Heart right ventricle (tissue), 16 donors: ENCODE data around the gene ALCAM. TPM values are rescaled to one million over a fixed set of nuclear protein-coding genes. Genes with fewer than 3 reads are reported as not detected.

ENCODE experiments used
- ATAC-seq, 8 donors: fragments of 200-7000 bp; cut with Tn5 transposase; one replicate each; pipeline ENCODE4 v1.9.1; 2020; ENCODE audit warnings: mild to moderate bottlenecking in 8 of 8, moderate library complexity in 8 of 8, moderate number of reproducible peaks in 1 of 8
- DNase-seq, 2 donors: peaks; one replicate each; pipeline ENCODE4 v3.0.0-alpha.2; 2020
- H3K27ac ChIP-seq, 10 donors: fragments of 200-600 bp; sonication (generic) in 2 of 10; one replicate each; pipeline versions ENCODE4 v1.5.0 to v1.8.0; 2020 to 2022; ENCODE audit warnings: mild to moderate bottlenecking in 3 of 10
- H3K27me3 ChIP-seq, 7 donors: fragments of 200-600 bp; one replicate each; pipeline ENCODE4 v1.8.0; 2021 to 2022; ENCODE audit warnings: mild to moderate bottlenecking in 2 of 7
- H3K36me3 ChIP-seq, 9 donors: fragments of 200-600 bp; sonication (generic) in 1 of 9; one replicate each; pipeline versions ENCODE4 v1.5.0 to v1.8.0; 2020 to 2022; ENCODE audit warnings: mild to moderate bottlenecking in 2 of 9
- H3K4me1 ChIP-seq, 9 donors: fragments of 200-600 bp; sonication (generic) in 1 of 9; one replicate each; pipeline versions ENCODE4 v1.5.0 to v1.8.0; 2020 to 2022; ENCODE audit warnings: mild to moderate bottlenecking in 4 of 9
- H3K4me3 ChIP-seq, 10 donors: fragments of 200-600 bp; sonication (generic) in 2 of 10; one replicate each; pipeline versions ENCODE4 v1.5.0 to v1.8.0; 2020 to 2022; ENCODE audit warnings: mild to moderate bottlenecking in 7 of 10, moderate library complexity in 2 of 10
- H3K9me3 ChIP-seq, 11 donors: fragments of 200-600 bp in 10 of 11; sonication (generic) in 2 of 11; one replicate each; pipeline versions ENCODE4 v1.5.0 to v1.8.0; 2013 to 2022; ENCODE audit warnings: mild to moderate bottlenecking in 2 of 11, control low read depth in 1 of 11, moderate library complexity in 1 of 11
- CTCF ChIP-seq, 9 donors: fragments of 200-600 bp; sonication (generic) in 2 of 9; IDR thresholded peaks; one replicate each; pipeline versions ENCODE4 v1.5.0 to v1.8.0; 2021 to 2022; ENCODE audit warnings: antibody characterized with exemption in 9 of 9, mild to moderate bottlenecking in 5 of 9, moderate library complexity in 1 of 9
- WGBS, 2 donors: extraction: QIAGEN DNeasy Blood & Tissue Kit; methylation state at CpG; one replicate each; pipeline ENCODE4 v1.1.7; 2013; ENCODE audit warnings: inconsistent platforms in 1 of 2; 5-methylcytosine and 5-hydroxymethylcytosine counted together
- intact Hi-C, 10 donors: fragments of 100-400 bp; cut with DNase I; formaldehyde crosslinking; loops; one replicate each; pipeline versions ENCODE4 v1.11.1 to v1.14.2; 2022
- polyA plus RNA-seq, 2 donors: library from polyadenylated mRNA; stranded (reverse); fragments of 200-250 nt; gene quantifications; one replicate each; pipeline ENCODE4 v1.2.3, GENCODE V29; 2013
- total RNA-seq, 10 donors: library from RNA; stranded (reverse); fragmentation: NEBNext Ultra II Directional in 3 of 10; extraction: Animal tissue kit (Norgen Biotek cat#: 25700) in 3 of 10; gene quantifications; one replicate each; pipeline versions ENCODE4 v1.2.1 to v1.2.4, GENCODE V29; 2021 to 2023
- donor health status: Arrhythmogenic right ventricular cardiomyopathy.
- donor health status: ischemic (EF 13 %, LVEDD 7.1; RV severe dilation, severe dysfunction).
- donor health status: healthy with polysubstance abuse.
- donor health status: DM: no; HTN: yes; CAD: no.
- donor health status: DM: no; HTN: no; CAD: no.
- donor health status: ischemic (EF 25% LVEDD 6.9; RV normal size, moderate dysfunction).
- donor health status: ischemic (EF 25% LVEDD 5.7; RV mildly dilated, moderate dysfunction).
- donor health status: healthy.
- donor health status: DM: yes; HTN: yes; CAD: no.
- donor health status: Ischemic cardiomyopathy.
- donor health status: ischemic (EF 35%, LVEDD 5.7; RV mildly dilated, moderate dysfunction).
- donor health status: nonischemic (EF 11% LVEDD 7.7; RV severe dilation, severe dysfunction).
- donor health status: DM: yes; HTN: yes; CAD: no.
- donor health status: PGD.
- donor health status: ischemic (EF 29% LVEDD 5.4; RV normal size, mild dysfunction).
- donor health status: nonischemic (EF 23%, LVEDD 6.1; RV moderate dilation, normal function).

The ALCAM gene
- total and polyA plus RNA-seq, 12 donors: 1.3 to 23.9 (median 3.6) TPM

- no peak for ATAC-seq
- Histone ChIP-seq H3K27ac (no peak overlapping the region), H3K9me3 (peaks cover 0 to 7% (median 0%) of the 10 kb centered on the region in 11 donors), H3K4me1 (no peaks in the 10 kb centered on the region), H3K4me3 (no peak overlapping the region), H3K36me3 (no peaks in the 10 kb centered on the region), H3K27me3 (no peaks in the 10 kb centered on the region)
- TF ChIP-seq CTCF (IDR thresholded peaks at IDR 0.05): no peak
- WGBS, 2 donors: 82 to 84% methylated on average over 7 of the region's 7 CpGs
- DNase-seq: no peak
- intact Hi-C loops: no loop called here
These were observed 213.7 kb downstream of the ALCAM start for GRCh38 chr3:105580296-105580965.

GRCh38 chr3:105582015-105582414, 215.3 kb downstream of the ALCAM start:
- no peaks in the 10 kb centered on the region for H3K36me3 ChIP-seq

GRCh38 chr3:105584003-105584790, 217.5 kb downstream of the ALCAM start:
- ATAC-seq: no peak
- intact Hi-C loops: no loop called here
- H3K27ac ChIP-seq: no peak overlapping the region
- no peak for TF ChIP-seq CTCF (IDR thresholded peaks at IDR 0.05)
- WGBS, 2 donors: 83 to 90% methylated on average over 3 of the region's 3 CpGs
- peaks cover 0 to 7% (median 0%) of the 10 kb centered on the region in 11 donors for H3K9me3 ChIP-seq
- H3K4me3 ChIP-seq: no peak overlapping the region
- no peaks in the 10 kb centered on the region for H3K36me3 ChIP-seq
- no peak for DNase-seq
- H3K27me3 ChIP-seq: no peaks in the 10 kb centered on the region
- H3K4me1 ChIP-seq: no peaks in the 10 kb centered on the region

More at GRCh38 chr3:105582015-105582414, 215.3 kb downstream of the ALCAM start:
- Histone ChIP-seq H3K27ac (no peak overlapping the region), H3K9me3 (peaks cover 0 to 7% (median 0%) of the 10 kb centered on the region in 11 donors), H3K27me3 (no peaks in the 10 kb centered on the region), H3K4me1 (no peaks in the 10 kb centered on the region), H3K4me3 (no peak overlapping the region)
- intact Hi-C loops: no loop called here
- DNase-seq (no peak), ATAC-seq (no peak)
- WGBS, 2 donors: 90 to 91% methylated on average over 6 of the region's 6 CpGs
- TF ChIP-seq CTCF (IDR thresholded peaks at IDR 0.05): no peak

- ATAC-seq (no peak), DNase-seq (no peak)
- Histone ChIP-seq H3K27ac (no peak overlapping the region), H3K27me3 (no peaks in the 10 kb centered on the region), H3K4me3 (no peak overlapping the region), H3K36me3 (no peaks in the 10 kb centered on the region), H3K4me1 (no peaks in the 10 kb centered on the region), H3K9me3 (no peaks in the 10 kb centered on the region)
- intact Hi-C loops: no loop called here
- no peak for TF ChIP-seq CTCF (IDR thresholded peaks at IDR 0.05)
- WGBS, 2 donors: 90 to 93% methylated on average over 10 of the region's 10 CpGs
These were observed 226.6 kb downstream of the ALCAM start for GRCh38 chr3:105593315-105593714.
